NT2/D1 (cell line): ENCODE results near the gene ANKRD60.

ENCODE experiments used
- YY1 ChIP-seq: IDR thresholded peaks from 2 replicates; pipeline ENCODE4 v1.6.1; 2011; ENCODE audit not compliant: insufficient read length, insufficient read depth
- ZNF274 ChIP-seq: IDR thresholded peaks from 2 replicates; pipeline ENCODE4 v1.6.1; 2011; ENCODE audit warnings: mild to moderate bottlenecking, low read depth, low read length

GRCh38 chr20:58264271-58264670 lies 35.8 kb upstream of the ANKRD60 start:
- no peak for TF ChIP-seq YY1
- TF ChIP-seq ZNF274: no peak
